Neural progenitor cell (in vitro differentiated cells): Measurements from ENCODE around the gene CORIN.

Source experiments
- EZH2 ChIP-seq: fragments of 200-600 bp; sonication (generic); IDR thresholded peaks from 2 replicates; pipeline ENCODE4 v1.6.1; 2017; ENCODE audit warnings: antibody characterized with exemption, mild to moderate bottlenecking, moderate library complexity
- TF ChIP-seq, protein P1 (sequence below): fragments of 200-600 bp; sonication (generic); IDR thresholded peaks from 2 replicates; pipeline ENCODE4 v1.5.1; 2017; ENCODE audit warnings: antibody characterized with exemption, mild to moderate bottlenecking

GRCh38 chr4:47879458-47879857 lies 41.6 kb upstream of the CORIN start:
- TF ChIP-seq, protein P1, sequence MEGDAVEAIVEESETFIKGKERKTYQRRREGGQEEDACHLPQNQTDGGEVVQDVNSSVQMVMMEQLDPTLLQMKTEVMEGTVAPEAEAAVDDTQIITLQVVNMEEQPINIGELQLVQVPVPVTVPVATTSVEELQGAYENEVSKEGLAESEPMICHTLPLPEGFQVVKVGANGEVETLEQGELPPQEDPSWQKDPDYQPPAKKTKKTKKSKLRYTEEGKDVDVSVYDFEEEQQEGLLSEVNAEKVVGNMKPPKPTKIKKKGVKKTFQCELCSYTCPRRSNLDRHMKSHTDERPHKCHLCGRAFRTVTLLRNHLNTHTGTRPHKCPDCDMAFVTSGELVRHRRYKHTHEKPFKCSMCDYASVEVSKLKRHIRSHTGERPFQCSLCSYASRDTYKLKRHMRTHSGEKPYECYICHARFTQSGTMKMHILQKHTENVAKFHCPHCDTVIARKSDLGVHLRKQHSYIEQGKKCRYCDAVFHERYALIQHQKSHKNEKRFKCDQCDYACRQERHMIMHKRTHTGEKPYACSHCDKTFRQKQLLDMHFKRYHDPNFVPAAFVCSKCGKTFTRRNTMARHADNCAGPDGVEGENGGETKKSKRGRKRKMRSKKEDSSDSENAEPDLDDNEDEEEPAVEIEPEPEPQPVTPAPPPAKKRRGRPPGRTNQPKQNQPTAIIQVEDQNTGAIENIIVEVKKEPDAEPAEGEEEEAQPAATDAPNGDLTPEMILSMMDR, result no peak
- no peak for TF ChIP-seq EZH2
